ENCODE measurements around the gene CROCC2. TPM values are rescaled to one million over a fixed set of nuclear protein-coding genes. Genes with fewer than 3 reads are reported as not detected.

CROCC2 gene
- polyA plus RNA-seq, 1 donor from 2014 or later: not detected

- Mint-ChIP-seq H3K4me3 (no peak overlapping the region), H3K27ac (no peak overlapping the region), H3K9me3 (peaks cover 0 to 3% (median 3%) of the 10 kb centered on the region in 3 donors), H3K4me1 (peaks cover 0 to 4% (median 0%) of the 10 kb centered on the region in 3 donors), H3K27me3 (peaks cover 7% of the 10 kb centered on the region), H3K36me3 (no peaks in the 10 kb centered on the region)
These were observed 22.6 kb downstream of the CROCC2 start for GRCh38 chr2:240928476-240929363.

- Mint-ChIP-seq H3K27ac (no peak overlapping the region), H3K4me1 (peaks cover 0 to 4% (median 0%) of the 10 kb centered on the region in 3 donors), H3K36me3 (no peaks in the 10 kb centered on the region), H3K27me3 (peaks cover 7% of the 10 kb centered on the region), H3K4me3 (no peak overlapping the region), H3K9me3 (peaks cover 0 to 3% (median 3%) of the 10 kb centered on the region in 3 donors)
These were observed 23.4 kb downstream of the CROCC2 start for GRCh38 chr2:240929364-240930095.

- Mint-ChIP-seq H3K9me3 (peaks cover 0 to 3% (median 3%) of the 10 kb centered on the region in 3 donors), H3K27me3 (peaks cover 7% of the 10 kb centered on the region), H3K36me3 (no peaks in the 10 kb centered on the region), H3K27ac (no peak overlapping the region), H3K4me3 (no peak overlapping the region), H3K4me1 (peaks cover 0 to 4% (median 0%) of the 10 kb centered on the region in 3 donors)
These were observed 24.0 kb downstream of the CROCC2 start for GRCh38 chr2:240930096-240930630.

GRCh38 chr2:240930631-240931318, 24.6 kb downstream of the CROCC2 start:
- Mint-ChIP-seq H3K27me3 (peaks cover 7% of the 10 kb centered on the region), H3K4me3 (no peak overlapping the region), H3K27ac (no peak overlapping the region), H3K4me1 (peaks cover 0 to 4% (median 0%) of the 10 kb centered on the region in 3 donors), H3K9me3 (peaks cover 0 to 3% (median 3%) of the 10 kb centered on the region in 3 donors), H3K36me3 (no peaks in the 10 kb centered on the region)

GRCh38 chr2:240931319-240931949, 25.3 kb downstream of the CROCC2 start:
- Mint-ChIP-seq H3K9me3 (peaks cover 2 to 8% (median 7%) of the 10 kb centered on the region in 3 donors), H3K27ac (no peak overlapping the region), H3K27me3 (peaks cover 7% of the 10 kb centered on the region), H3K4me3 (no peak overlapping the region), H3K4me1 (peaks cover 0 to 4% (median 0%) of the 10 kb centered on the region in 3 donors), H3K36me3 (no peaks in the 10 kb centered on the region)

- peaks cover 0 to 2% (median 0%) of the 10 kb centered on the region in 3 donors for H3K4me1 Mint-ChIP-seq
- H3K36me3 Mint-ChIP-seq: no peaks in the 10 kb centered on the region
- H3K27me3 Mint-ChIP-seq: peaks cover 7% of the 10 kb centered on the region
- H3K9me3 Mint-ChIP-seq: peaks cover 5 to 11% (median 6%) of the 10 kb centered on the region in 3 donors
- H3K4me3 Mint-ChIP-seq: no peak overlapping the region
- H3K27ac Mint-ChIP-seq: no peak overlapping the region
These were observed 26.0 kb downstream of the CROCC2 start for GRCh38 chr2:240932001-240932723.

- no peaks in the 10 kb centered on the region for H3K4me1 Mint-ChIP-seq
- no peaks in the 10 kb centered on the region for H3K36me3 Mint-ChIP-seq
- peaks cover 4 to 11% (median 6%) of the 10 kb centered on the region in 3 donors for H3K9me3 Mint-ChIP-seq
- no peak overlapping the region for H3K27ac Mint-ChIP-seq
- H3K27me3 Mint-ChIP-seq: peaks cover 7% of the 10 kb centered on the region
- no peak overlapping the region for H3K4me3 Mint-ChIP-seq
These were observed 26.6 kb downstream of the CROCC2 start for GRCh38 chr2:240932724-240933047.

GRCh38 chr2:240933048-240933965, 27.2 kb downstream of the CROCC2 start:
- no peaks in the 10 kb centered on the region for H3K36me3 Mint-ChIP-seq
- peaks cover 0 to 2% (median 0%) of the 10 kb centered on the region in 3 donors for H3K4me1 Mint-ChIP-seq
- no peak overlapping the region for H3K4me3 Mint-ChIP-seq
- peaks cover 4% of the 10 kb centered on the region for H3K27me3 Mint-ChIP-seq
- peaks cover 4 to 11% (median 7%) of the 10 kb centered on the region in 3 donors for H3K9me3 Mint-ChIP-seq
- no peak overlapping the region for H3K27ac Mint-ChIP-seq

GRCh38 chr2:240933966-240934700, 28.0 kb downstream of the CROCC2 start:
- no peak overlapping the region for H3K4me3 Mint-ChIP-seq
- peaks cover 4 to 10% (median 9%) of the 10 kb centered on the region in 3 donors for H3K9me3 Mint-ChIP-seq
- no peak overlapping the region for H3K27ac Mint-ChIP-seq
- peaks cover 3% of the 10 kb centered on the region for H3K27me3 Mint-ChIP-seq
- no peaks in the 10 kb centered on the region for H3K36me3 Mint-ChIP-seq
- H3K4me1 Mint-ChIP-seq: peaks cover 0 to 2% (median 0%) of the 10 kb centered on the region in 3 donors

GRCh38 chr2:240934701-240935102, 28.6 kb downstream of the CROCC2 start:
- Mint-ChIP-seq H3K36me3 (no peaks in the 10 kb centered on the region), H3K9me3 (peaks cover 4 to 10% (median 9%) of the 10 kb centered on the region in 3 donors), H3K27me3 (peaks cover 3% of the 10 kb centered on the region), H3K4me3 (no peak overlapping the region), H3K27ac (no peak overlapping the region), H3K4me1 (peaks cover 0 to 2% (median 0%) of the 10 kb centered on the region in 3 donors)

GRCh38 chr2:240935103-240935876, 29.2 kb downstream of the CROCC2 start:
- peaks cover 3% of the 10 kb centered on the region for H3K27me3 Mint-ChIP-seq
- no peak overlapping the region for H3K4me3 Mint-ChIP-seq
- H3K27ac Mint-ChIP-seq: no peak overlapping the region
- H3K4me1 Mint-ChIP-seq: peaks cover 0 to 2% (median 0%) of the 10 kb centered on the region in 3 donors
- peaks cover 4 to 10% (median 10%) of the 10 kb centered on the region in 3 donors for H3K9me3 Mint-ChIP-seq
- H3K36me3 Mint-ChIP-seq: no peaks in the 10 kb centered on the region

- H3K36me3 Mint-ChIP-seq: peaks cover 1% of the 10 kb centered on the region
These were observed 30.0 kb downstream of the CROCC2 start for GRCh38 chr2:240936106-240936505.

More at GRCh38 chr2:240936106-240936505, 30.0 kb downstream of the CROCC2 start:
- Mint-ChIP-seq H3K27me3 (peaks cover 3% of the 10 kb centered on the region), H3K9me3 (peaks cover 4 to 14% (median 12%) of the 10 kb centered on the region in 3 donors), H3K27ac (no peak overlapping the region), H3K4me1 (peaks cover 0 to 2% (median 0%) of the 10 kb centered on the region in 3 donors), H3K4me3 (no peak overlapping the region)

All from IgD-negative memory B cell (primary cell).